Sigmoid colon (tissue), 7 donors: ENCODE measurements around the gene CENPE. TPM values are rescaled to one million over a fixed set of nuclear protein-coding genes. Genes with fewer than 3 reads are reported as not detected.

Source experiments
- DNase-seq: peaks from one replicate; pipeline ENCODE4 v3.0.0-alpha.2; 2019
- H3K27ac ChIP-seq, 4 donors: fragments of 200-600 bp; sonication (generic); one replicate each; pipeline ENCODE4 v1.5.1; 2016 to 2019; ENCODE audit warnings: mild to moderate bottlenecking in 1 of 4
- H3K27me3 ChIP-seq, 3 donors: fragments of 200-600 bp; sonication (generic); one replicate each; pipeline ENCODE4 v1.5.1; 2019; ENCODE audit warnings: mild to moderate bottlenecking in 1 of 3
- H3K36me3 ChIP-seq, 4 donors: fragments of 200-600 bp; sonication (generic); one replicate each; pipeline ENCODE4 v1.5.1; 2016 to 2019
- H3K4me1 ChIP-seq, 4 donors: fragments of 200-600 bp; sonication (generic); one replicate each; pipeline ENCODE4 v1.5.1; 2017 to 2019
- H3K4me3 ChIP-seq, 4 donors: fragments of 200-600 bp; sonication (generic); one replicate each; pipeline ENCODE4 v1.5.1; 2017 to 2019; ENCODE audit warnings: mild to moderate bottlenecking in 2 of 4, moderate library complexity in 1 of 4
- H3K9me3 ChIP-seq, 4 donors: fragments of 200-600 bp in 3 of 4; sonication (generic) in 3 of 4; one replicate each; pipeline versions ENCODE4 v1.5.1 to v1.6.1; 2013 to 2019
- EP300 ChIP-seq, 4 donors: sonication (generic); formaldehyde crosslinking; IDR thresholded peaks; one replicate each; pipeline ENCODE4 v1.6.1; 2017; ENCODE audit warnings: antibody characterized with exemption in 4 of 4
- POLR2A ChIP-seq, 2 donors: fragments of 450-650 bp; IDR thresholded peaks; one replicate each; pipeline ENCODE4 v1.6.1; 2016; ENCODE audit warnings: antibody characterized with exemption in 2 of 2, mild to moderate bottlenecking in 2 of 2, moderate library complexity in 2 of 2
- POLR2AphosphoS5 ChIP-seq, 4 donors: sonication (generic); formaldehyde crosslinking; IDR thresholded peaks; one replicate each; pipeline ENCODE4 v1.6.1; 2017; ENCODE audit warnings: antibody characterized with exemption in 4 of 4
- WGBS, 2 donors: extraction: QIAGEN DNeasy Blood & Tissue Kit; methylation state at CpG; one replicate each; pipeline ENCODE4 v1.1.7; 2013; 5-methylcytosine and 5-hydroxymethylcytosine counted together
- intact Hi-C: fragments of 100-400 bp; cut with DNase I; formaldehyde crosslinking; loops from one replicate; pipeline ENCODE4 v1.15.1; 2023
- polyA plus RNA-seq, 3 donors: library from polyadenylated mRNA; stranded (reverse); fragments of 200-250 nt; gene quantifications; one replicate each; pipeline ENCODE4 v1.2.3, GENCODE V29; 2013
- total RNA-seq, 4 donors: library from RNA; depleted of rRNA; stranded (reverse); fragments of >200 nt; gene quantifications; one replicate each; pipeline ENCODE4 v1.1.0, GENCODE V29; 2016
- TF ChIP-seq, protein P1 (sequence below), 4 experiments: fragments of 450-650 bp in 3 of 4; fragments of 200-600 bp in 1 of 4; IDR thresholded peaks; one replicate each; pipeline ENCODE4 v1.5.1; 2016 to 2019; ENCODE audit warnings: antibody characterized with exemption in 4 of 4, mild to moderate bottlenecking in 3 of 4, moderate library complexity in 2 of 4
- donor health status: healthy with polysubstance abuse.
- donor health status: Bipolar disorder and iron deficiency.
- donor health status: healthy.

Gene CENPE
- total and polyA plus RNA-seq, 7 donors = 0.46 to 5.2 (median 1.1) TPM

DNA sequence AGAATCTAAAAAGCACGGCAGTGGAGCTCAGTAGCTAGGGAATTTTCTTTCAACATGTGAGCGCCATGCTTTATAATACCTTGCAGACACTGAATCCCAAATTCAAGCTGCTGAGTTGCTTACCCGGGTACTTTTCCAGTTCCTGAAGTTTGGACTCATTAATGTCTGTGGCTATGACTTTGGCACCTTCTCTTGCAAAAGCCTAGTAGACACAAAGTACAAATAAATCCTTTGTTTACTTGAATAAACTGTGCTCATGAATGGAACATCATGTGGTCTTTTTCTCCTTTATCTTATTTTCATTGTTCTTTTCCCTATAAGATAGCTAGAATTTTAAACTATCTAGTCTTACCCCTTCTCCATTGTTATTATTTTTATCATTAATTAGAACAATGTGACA is 103.1 kb downstream of the CENPE start:
- intact Hi-C loops = loop anchor here (5.0 to 10.0 kb wide), 5 partner anchors 78 to 648 kb away; partner anchors contain the start of genes MANBA, NFKB1 and SLC9B1
- Histone ChIP-seq H3K9me3 (no peaks in the 10 kb centered on the region), H3K4me1 (peaks cover 0 to 36% (median 18%) of the 10 kb centered on the region in 4 donors), H3K4me3 (no peak overlapping the region), H3K27ac (no peak overlapping the region), H3K36me3 (peaks cover 0 to 26% (median 15%) of the 10 kb centered on the region in 4 donors), H3K27me3 (no peaks in the 10 kb centered on the region)
- no peak for DNase-seq
- 61 to 78% methylated on average over 3 of the region's 3 CpGs for WGBS, 2 donors
- TF ChIP-seq POLR2AphosphoS5 (IDR thresholded peaks at IDR 0.05) = no peak
- no peak for TF ChIP-seq EP300 (IDR thresholded peaks at IDR 0.05)
- TF ChIP-seq, protein P1, sequence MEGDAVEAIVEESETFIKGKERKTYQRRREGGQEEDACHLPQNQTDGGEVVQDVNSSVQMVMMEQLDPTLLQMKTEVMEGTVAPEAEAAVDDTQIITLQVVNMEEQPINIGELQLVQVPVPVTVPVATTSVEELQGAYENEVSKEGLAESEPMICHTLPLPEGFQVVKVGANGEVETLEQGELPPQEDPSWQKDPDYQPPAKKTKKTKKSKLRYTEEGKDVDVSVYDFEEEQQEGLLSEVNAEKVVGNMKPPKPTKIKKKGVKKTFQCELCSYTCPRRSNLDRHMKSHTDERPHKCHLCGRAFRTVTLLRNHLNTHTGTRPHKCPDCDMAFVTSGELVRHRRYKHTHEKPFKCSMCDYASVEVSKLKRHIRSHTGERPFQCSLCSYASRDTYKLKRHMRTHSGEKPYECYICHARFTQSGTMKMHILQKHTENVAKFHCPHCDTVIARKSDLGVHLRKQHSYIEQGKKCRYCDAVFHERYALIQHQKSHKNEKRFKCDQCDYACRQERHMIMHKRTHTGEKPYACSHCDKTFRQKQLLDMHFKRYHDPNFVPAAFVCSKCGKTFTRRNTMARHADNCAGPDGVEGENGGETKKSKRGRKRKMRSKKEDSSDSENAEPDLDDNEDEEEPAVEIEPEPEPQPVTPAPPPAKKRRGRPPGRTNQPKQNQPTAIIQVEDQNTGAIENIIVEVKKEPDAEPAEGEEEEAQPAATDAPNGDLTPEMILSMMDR (IDR thresholded peaks at IDR 0.05) = no peak
- no peak for TF ChIP-seq POLR2A (IDR thresholded peaks at IDR 0.05)

DNA sequence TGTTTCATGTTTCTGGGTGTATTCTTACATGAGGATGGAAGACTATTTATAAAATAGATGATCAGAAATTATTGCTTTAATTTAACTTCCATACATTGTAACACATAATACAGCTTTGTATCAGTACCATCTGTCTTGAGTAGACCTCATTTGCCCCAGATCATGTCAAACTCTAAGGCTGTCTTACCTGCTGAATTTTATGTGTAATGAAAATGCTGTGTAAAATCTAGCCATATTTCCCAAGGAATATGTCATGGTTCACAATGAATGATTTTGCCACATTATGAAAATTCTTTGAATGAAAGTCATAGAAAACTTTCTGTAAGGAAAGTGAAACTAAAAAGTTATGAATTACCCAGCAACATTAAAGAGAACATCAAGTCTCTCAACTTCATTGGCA is 105.9 kb downstream of the CENPE start:
- intact Hi-C loops = loop anchor here (10.0 kb wide), 1 partner anchor 327 kb away; the partner anchor contains the start of gene MANBA
- peaks cover 0 to 18% (median under 1%) of the 10 kb centered on the region in 4 donors for H3K4me1 ChIP-seq
- TF ChIP-seq POLR2A (IDR thresholded peaks at IDR 0.05) (no peak), EP300 (IDR thresholded peaks at IDR 0.05) (no peak), POLR2AphosphoS5 (IDR thresholded peaks at IDR 0.05) (no peak)
- TF ChIP-seq, protein P1 (IDR thresholded peaks at IDR 0.05) = no peak
- H3K36me3 ChIP-seq = peaks cover 14 to 55% (median 37%) of the 10 kb centered on the region in 4 donors
- H3K9me3 ChIP-seq = no peaks in the 10 kb centered on the region
- no peaks in the 10 kb centered on the region for H3K27me3 ChIP-seq
- H3K27ac ChIP-seq = no peak overlapping the region
- DNase-seq = no peak
- H3K4me3 ChIP-seq = no peak overlapping the region

DNA sequence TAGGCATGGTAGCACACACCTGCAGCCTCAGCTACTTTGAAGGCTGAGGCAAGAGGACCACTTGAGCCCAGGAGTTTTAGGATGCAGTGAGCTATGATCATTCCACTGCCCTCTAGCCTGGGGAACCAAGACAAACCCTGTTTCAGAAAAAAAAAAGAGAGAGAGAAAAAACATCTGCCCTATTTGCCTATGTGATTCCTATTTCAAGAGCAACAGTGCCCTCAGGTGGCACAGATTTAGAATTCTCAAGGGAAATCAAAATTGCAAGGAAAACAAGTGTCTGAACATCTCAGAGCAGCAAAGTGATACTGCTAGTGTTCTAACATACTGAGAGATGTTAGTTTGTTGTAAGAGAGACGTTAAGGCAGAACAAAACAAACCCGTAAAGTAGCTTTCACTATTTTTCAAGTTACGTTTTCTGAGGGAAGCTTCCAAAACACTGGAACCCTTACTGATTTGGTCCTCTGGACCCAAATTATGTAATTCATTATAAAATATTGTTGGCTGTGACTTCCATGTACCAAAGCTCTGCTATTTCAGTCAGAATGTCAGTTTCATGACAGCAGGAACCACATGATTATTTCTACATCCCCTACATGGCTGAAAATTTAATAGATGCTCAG is 106.4 kb downstream of the CENPE start:
- 53 to 62% methylated on average over 3 of the region's 3 CpGs for WGBS, 2 donors
- intact Hi-C loops = loop anchor here (10.0 kb wide), 1 partner anchor 327 kb away; the partner anchor contains the start of gene MANBA

DNA sequence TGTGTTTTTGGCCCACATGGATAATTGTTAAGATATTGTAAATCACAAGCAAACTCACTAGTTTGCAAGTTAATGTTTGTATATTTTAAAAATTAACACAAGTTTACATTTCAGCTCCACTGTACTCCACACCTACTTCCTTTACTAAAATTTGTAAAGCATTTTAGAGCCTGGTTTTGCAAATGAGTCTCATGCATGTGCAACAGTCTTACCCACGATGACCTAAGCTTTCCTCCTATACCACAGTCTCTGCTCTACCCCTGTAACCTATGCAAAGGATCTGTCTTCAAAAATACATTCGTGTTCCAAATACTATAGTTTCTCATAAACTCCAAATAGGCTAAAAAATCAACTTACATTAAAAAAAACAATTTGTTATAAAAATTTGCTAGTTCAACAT is 108.7 kb downstream of the CENPE start:
- H3K4me3 ChIP-seq = no peak overlapping the region
- H3K4me1 ChIP-seq = no peaks in the 10 kb centered on the region
- H3K9me3 ChIP-seq = no peaks in the 10 kb centered on the region
- no peak overlapping the region for H3K27ac ChIP-seq
- no peaks in the 10 kb centered on the region for H3K27me3 ChIP-seq
- WGBS, 2 donors = 80 to 85% methylated on average over 2 of the region's 2 CpGs
- TF ChIP-seq, protein P1 (IDR thresholded peaks at IDR 0.05) = no peak
- TF ChIP-seq POLR2A (IDR thresholded peaks at IDR 0.05) (no peak), POLR2AphosphoS5 (IDR thresholded peaks at IDR 0.05) (no peak), EP300 (IDR thresholded peaks at IDR 0.05) (no peak)
- no peak for DNase-seq
- H3K36me3 ChIP-seq = peaks cover 17 to 82% (median 56%) of the 10 kb centered on the region in 4 donors
- intact Hi-C loops = no loop called here

More for the DNA sequence above, 106.4 kb downstream of the CENPE start:
- Histone ChIP-seq H3K36me3 (peaks cover 17 to 60% (median 41%) of the 10 kb centered on the region in 4 donors), H3K4me1 (peaks cover 0 to 13% (median 0%) of the 10 kb centered on the region in 4 donors), H3K9me3 (no peaks in the 10 kb centered on the region), H3K4me3 (no peak overlapping the region), H3K27ac (no peak overlapping the region), H3K27me3 (no peaks in the 10 kb centered on the region)
- DNase-seq = no peak
- TF ChIP-seq POLR2A (IDR thresholded peaks at IDR 0.05) (no peak), POLR2AphosphoS5 (IDR thresholded peaks at IDR 0.05) (no peak)
- TF ChIP-seq, protein P1 (IDR thresholded peaks at IDR 0.05) = peak in 1 of 4 experiments; percentile 44
